NCI-H748 (cell line): ENCODE results near the gene RPS24.
"Not testable (repeated sequence)": the region's sequence is repeated elsewhere in the genome, so short reads cannot be mapped to it uniquely, and the experiment has no call there.

Experiments used
- DNase-seq: peaks from one replicate; lab custom pipeline; 2025; ENCODE audit not compliant: unreplicated experiment; lab: John Stamatoyannopoulos, UW

RPS24 gene

GRCh38 chr10:78047314-78047891, 13.7 kb downstream of the RPS24 start:
- DNase-seq = peak; percentile 89

DNA sequence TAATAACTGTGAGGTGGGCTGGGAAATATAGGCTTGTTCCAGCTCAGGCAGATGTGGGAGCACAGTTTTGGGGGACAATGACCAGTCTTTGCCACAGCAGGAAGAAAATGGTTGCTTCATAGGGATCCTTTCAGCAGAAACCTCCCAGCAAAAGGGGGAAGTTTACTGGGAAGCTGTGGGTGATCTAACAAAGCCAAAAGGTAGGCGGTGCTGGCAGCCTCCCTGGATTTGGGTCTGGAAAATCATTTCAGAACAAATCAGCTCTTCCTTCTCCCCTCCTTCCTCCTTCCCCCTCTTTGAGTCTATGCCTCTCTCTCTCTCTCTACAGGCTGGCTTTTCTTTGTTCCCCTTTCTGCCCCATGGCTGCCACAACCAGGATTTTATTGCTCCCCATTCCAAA, 16.2 kb downstream of the RPS24 start:
- DNase-seq = no peak

GRCh38 chr10:78053211-78053868, 19.7 kb downstream of the RPS24 start:
- no peak for DNase-seq

GRCh38 chr10:78058562-78058961, 24.9 kb downstream of the RPS24 start:
- no peak for DNase-seq

- no peak for DNase-seq
Observed at GRCh38 chr10:78059906-78060702, 26.4 kb downstream of the RPS24 start.

GRCh38 chr10:78062296-78062695, 28.6 kb downstream of the RPS24 start:
- no peak for DNase-seq

DNA sequence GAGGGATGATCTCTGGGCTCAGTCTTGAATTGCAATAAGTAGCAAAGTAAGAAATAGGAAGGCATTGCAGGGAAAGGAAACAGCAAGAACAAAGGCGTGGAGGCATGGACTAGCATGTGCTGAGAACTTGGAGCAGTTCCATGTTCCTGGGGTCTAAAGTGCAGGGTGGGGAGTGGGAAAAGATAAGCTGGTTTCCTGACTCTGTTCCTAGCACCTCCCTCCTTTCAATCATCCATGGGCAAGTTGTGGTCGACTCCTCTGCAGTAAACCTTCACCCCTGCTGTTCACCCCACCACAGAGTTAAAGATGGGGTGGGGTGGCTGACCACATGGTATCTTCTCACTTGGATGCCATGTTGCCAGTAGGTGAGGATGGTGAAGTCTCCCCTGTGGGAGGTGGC, 29.6 kb downstream of the RPS24 start:
- no peak for DNase-seq

- DNase-seq = not testable (repeated sequence)
Observed at GRCh38 chr10:78064919-78065318, 31.3 kb downstream of the RPS24 start.

GRCh38 chr10:78065611-78066010, 31.9 kb downstream of the RPS24 start:
- DNase-seq = peak; percentile 38

- peak; percentile 42 for DNase-seq
Observed at GRCh38 chr10:78066012-78066411, 32.3 kb downstream of the RPS24 start.

- no peak for DNase-seq
Observed at GRCh38 chr10:78066728-78067430, 33.2 kb downstream of the RPS24 start.

- no peak for DNase-seq
Observed at GRCh38 chr10:78069151-78069550, 35.5 kb downstream of the RPS24 start.

DNA sequence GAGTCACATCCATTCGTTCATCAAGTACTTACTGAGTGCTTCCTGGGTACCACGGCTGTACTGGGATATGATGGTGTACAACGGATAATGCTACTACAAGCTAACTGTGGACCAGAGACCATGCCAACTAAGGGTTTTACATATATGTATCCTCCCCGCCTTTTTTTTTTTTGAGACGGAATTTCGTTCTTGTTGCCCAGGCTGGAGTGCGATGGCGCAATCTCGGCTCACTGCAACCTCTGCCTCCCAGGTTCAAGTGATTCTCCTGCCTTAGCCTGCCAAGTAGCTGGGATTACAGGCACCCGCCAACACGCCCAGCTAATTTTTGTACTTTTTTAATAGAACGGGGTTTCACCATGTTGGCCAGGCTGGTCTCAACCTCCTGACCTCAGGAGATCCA, 36.4 kb downstream of the RPS24 start:
- not testable (repeated sequence) for DNase-seq

- no peak for DNase-seq
Observed at GRCh38 chr10:78070726-78071125, 37.1 kb downstream of the RPS24 start.

DNA sequence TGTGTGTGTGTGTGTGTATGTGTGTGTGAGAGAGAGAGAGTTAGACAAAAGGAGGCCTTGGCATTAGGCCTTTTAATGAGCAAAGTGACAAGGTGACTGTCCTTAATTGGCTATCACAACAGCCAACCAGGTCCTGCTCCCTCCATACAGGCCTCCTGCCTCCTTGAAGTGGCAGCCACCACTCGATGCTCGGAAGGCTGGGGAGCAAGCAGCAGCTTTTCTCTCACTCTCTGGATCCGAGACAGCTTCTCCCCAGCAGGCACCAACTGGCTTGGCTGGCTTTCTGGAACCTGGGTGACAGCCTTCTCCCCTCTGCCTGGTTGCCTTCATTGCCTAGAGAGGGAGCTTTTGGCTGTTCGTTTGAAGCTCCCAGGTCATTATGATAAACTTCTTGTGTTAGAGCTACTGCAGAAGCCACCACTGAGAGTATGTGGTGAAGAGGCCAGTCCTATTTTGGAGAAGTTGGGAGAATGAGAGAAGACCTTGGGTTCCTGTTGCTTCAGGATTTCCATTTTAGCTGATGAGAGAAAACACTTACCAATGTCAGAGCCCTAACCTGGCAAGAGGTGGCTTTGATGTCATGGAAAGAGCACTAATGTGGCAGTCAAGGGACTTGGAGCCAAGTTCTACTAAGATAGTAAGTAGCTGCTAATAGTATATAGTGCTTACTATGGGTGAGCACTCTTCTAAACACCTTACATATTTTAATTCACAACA, 37.6 kb downstream of the RPS24 start:
- no peak for DNase-seq

GRCh38 chr10:78071857-78072179, 38.2 kb downstream of the RPS24 start:
- no peak for DNase-seq

DNA sequence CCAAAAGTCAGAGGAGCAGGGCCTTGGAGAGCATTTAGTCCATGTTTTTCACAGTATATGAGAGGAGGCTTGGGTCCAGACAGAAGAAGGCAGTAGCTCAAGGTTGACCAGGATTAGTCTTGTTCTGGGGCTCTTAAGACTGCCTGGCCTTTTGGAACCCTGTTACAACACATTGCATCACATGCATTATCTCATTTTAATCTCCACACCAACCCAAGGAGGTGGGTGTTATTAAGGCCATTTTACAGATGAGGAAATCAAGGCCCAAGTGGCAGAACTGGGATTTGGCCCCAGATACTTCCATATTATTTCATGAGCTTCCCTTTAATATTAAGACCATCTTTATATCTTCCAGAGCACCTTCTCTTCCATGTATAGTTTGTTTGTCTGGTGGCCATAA, 38.8 kb downstream of the RPS24 start:
- no peak for DNase-seq

- not testable (repeated sequence) for DNase-seq
Observed at GRCh38 chr10:78075806-78076205, 42.1 kb downstream of the RPS24 start.

- no peak for DNase-seq
Observed at GRCh38 chr10:78078539-78079330, 45.1 kb downstream of the RPS24 start.

- no peak for DNase-seq
Observed at GRCh38 chr10:78079411-78079810, 45.7 kb downstream of the RPS24 start.
